Choroid plexus epithelial cell (primary cell): ENCODE measurements around the gene NSD1.
A peak's percentile ranks its signal among the peaks of the same experiment; 100 is the strongest.

Experiments
- DNase-seq: peaks from one replicate; pipeline ENCODE4 v3.0.0-alpha.2; 2010; ENCODE audit warnings: low read depth
- H3K4me3 ChIP-seq: 2 replicates; pipeline ENCODE4 v1.5.1; 2011; ENCODE audit warnings: low read depth, mild to moderate bottlenecking, control low read depth, low read length, moderate library complexity
- TF ChIP-seq, protein P1 (sequence below): conservative IDR thresholded peaks from 2 replicates; pipeline ENCODE4 v1.5.1; 2011; ENCODE audit warnings: low read depth, mild to moderate bottlenecking, control low read depth, inconsistent platforms, low read length, moderate library complexity

Gene NSD1

DNA sequence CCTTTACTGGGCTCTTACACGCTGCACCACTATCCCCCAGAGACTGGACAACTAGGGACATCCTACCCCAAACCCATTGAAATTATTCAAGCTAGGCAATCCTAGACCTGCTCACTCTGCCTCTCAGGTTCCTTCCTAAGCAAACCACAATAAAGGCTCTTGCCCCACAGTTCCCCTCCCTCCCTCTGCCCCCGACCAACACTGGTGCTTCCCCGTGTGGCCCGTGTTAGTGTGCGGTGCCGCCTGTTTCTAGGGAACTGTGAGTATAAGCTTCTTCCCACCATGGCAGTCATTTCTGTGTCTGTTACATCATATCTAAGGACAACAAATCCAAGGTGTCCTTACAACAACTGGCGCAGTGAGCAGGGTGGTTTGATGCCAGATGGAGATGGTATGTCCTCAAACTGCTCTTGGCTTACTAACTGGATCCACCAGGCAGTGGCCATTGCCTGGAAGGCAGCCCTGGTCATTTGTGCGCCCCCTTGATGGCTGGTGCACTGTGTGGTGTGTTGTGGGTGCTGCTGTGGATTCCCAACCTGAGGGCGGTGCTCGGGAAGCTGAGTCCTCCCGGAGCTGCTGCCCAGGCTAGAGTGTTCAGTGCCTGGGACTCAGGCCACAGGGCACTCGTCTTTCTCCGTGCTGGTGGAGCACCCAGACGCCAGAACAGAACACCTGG is 186.5 kb downstream of the NSD1 start:
- no peak for DNase-seq
- TF ChIP-seq, protein P1, sequence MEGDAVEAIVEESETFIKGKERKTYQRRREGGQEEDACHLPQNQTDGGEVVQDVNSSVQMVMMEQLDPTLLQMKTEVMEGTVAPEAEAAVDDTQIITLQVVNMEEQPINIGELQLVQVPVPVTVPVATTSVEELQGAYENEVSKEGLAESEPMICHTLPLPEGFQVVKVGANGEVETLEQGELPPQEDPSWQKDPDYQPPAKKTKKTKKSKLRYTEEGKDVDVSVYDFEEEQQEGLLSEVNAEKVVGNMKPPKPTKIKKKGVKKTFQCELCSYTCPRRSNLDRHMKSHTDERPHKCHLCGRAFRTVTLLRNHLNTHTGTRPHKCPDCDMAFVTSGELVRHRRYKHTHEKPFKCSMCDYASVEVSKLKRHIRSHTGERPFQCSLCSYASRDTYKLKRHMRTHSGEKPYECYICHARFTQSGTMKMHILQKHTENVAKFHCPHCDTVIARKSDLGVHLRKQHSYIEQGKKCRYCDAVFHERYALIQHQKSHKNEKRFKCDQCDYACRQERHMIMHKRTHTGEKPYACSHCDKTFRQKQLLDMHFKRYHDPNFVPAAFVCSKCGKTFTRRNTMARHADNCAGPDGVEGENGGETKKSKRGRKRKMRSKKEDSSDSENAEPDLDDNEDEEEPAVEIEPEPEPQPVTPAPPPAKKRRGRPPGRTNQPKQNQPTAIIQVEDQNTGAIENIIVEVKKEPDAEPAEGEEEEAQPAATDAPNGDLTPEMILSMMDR: no peak
- H3K4me3 ChIP-seq: no peak overlapping the region

DNA sequence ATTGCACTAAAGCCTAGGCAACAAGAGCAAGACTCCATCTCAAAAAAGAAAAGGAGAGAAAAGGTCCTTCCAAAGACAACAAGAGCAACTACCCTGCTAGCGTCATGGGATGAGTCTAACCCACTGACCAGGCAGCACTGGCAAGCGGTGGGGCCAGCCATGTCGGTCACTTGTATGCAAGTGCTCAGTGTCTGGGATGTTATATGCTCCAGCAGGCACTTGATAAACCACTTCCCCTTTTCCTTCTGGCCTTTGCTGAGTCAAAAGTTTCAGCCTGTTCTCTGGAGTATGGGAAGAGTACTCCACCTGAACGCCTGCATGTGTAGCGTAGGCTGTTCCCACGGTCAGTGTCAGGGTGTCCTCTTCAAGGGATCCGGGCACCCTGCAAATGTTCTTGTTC is 187.3 kb downstream of the NSD1 start:
- DNase-seq: no peak
- no peak overlapping the region for H3K4me3 ChIP-seq
- TF ChIP-seq, protein P1: no peak

DNA sequence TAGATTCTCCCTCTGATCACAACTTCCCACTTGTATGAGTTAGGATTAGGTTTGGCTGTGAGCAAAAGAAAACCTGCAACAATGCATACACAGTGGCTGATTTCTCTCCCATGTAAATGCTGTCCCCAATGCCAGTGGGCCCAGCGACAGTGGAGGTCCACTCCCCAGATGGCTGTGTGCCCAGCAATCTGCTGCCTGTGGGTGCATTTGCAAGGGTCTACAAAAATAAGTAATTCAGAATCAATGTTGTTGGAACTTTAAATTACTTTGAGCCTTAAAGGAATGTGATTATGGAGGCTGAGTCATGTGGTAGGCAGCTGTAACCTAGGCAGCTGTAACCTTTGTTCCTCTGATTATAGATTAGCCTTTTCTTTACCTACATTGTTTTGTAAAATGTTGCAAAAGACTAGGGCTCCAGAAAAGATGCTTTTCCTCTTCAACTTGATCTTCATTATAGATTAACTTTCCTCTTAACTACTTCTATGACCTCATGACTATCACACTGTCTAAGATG is 192.4 kb downstream of the NSD1 start:
- no peak overlapping the region for H3K4me3 ChIP-seq

DNA sequence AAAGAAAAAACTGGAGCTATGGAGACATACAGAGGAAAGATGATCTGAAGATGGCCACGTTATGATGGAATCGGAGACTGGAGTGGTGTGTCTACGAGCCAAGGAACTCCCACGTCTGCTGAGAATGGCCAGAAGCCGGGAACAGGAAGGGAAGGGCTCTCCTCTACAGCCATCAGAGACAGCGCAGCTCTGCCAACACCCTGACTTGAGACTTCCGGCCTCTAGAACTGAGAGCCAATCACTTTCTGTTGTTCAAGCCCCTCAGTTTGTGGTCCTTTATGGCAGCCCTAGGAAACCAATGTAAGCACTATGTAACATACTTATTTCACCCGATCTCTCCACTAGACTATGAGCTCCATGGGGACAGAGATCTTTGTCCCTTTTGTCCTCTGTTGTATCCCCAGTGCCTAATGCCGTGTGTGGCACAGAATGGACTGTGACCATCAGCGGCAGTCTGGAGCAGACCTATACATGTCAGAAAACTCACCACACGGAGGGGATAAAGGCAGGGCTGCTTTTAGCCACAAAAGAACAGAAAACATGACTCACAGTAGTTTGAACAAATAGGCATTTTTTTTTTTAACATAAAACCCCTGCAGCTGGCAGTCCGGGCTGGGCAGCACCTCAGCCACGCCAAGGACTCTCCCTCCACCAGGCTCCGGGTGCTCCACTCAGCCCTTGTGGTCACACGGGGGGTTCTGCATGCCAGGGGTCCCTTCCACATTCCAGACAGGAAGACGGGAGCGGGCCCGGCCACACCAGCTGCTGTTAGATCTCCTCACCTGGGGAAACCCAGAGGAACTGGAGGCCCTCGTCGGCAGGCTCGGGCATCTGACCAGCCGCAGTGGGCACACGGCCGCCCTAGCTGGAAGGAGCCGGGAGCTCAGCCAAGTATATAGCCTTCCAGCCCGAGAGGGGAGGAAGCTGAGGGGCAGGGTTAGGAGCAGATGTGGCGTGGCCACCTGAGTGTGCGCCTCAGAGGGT is 194.3 kb downstream of the NSD1 start:
- TF ChIP-seq, protein P1: peak; percentile 23
- H3K4me3 ChIP-seq: no peak overlapping the region
- peak; percentile 56 for DNase-seq

More for the DNA sequence above, 192.4 kb downstream of the NSD1 start:
- no peak for DNase-seq
- TF ChIP-seq, protein P1: no peak

DNA sequence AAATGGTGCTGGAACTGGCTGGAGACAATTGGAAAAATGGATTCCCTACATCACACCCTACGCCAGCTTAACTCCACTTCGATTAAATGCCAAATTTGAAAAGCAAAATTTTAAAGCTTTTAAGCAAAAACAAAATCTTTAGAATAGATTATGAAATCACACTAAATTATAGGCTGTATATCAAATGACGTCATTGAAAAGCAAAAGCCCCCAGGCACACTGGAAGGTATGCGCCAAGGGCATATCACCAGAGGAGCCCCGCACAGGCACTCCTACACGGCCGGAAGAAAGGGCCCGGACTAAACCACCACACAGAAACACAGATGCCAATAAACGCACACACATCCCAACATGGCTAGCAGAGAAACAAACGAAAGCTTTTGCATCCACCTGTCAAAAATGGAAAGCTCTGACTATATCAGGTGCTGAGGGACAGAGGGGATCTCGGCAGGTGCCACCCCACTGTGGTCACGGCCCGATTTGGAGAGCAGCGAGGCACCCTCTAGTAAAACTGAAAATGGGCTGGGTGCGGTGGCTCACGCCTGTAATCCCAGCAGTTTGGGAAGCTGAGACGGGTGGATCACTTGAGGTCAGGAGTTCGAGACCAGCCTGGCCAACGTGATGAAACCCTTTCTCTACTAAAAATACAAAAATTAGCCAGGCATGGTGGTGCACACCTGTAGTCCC is 195.1 kb downstream of the NSD1 start:
- TF ChIP-seq, protein P1: no peak
- no peak overlapping the region for H3K4me3 ChIP-seq
- DNase-seq: no peak

DNA sequence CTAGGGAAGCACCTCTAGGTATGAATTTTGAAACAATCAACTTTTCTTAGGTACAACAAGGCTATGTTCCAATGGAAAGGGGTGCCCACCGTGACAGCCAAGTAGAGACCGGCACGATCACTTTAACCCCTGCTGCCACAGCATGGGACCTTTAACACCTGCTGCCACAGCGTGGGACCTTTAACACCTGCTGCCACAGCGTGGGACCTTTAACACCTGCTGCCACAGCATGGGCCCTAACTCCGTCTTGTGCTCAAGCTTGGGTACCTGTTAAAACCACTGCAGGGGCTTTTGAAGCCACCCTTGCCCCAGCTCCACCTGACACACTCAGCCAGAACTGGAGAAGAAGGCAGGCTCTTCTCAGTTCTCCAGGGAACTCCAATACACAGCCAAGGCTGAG is 196.3 kb downstream of the NSD1 start:
- TF ChIP-seq, protein P1: no peak
- no peak overlapping the region for H3K4me3 ChIP-seq
- no peak for DNase-seq
